PC-9 (cell line): ENCODE measurements around the gene NGEF.

Experiments used
- EZH2 ChIP-seq: fragments of 200-600 bp; sonication (generic); IDR thresholded peaks from 2 replicates; pipeline ENCODE4 v1.8.0; 2017; ENCODE audit warnings: antibody characterized with exemption, low read depth
- TF ChIP-seq, protein P1 (sequence below): fragments of 200-600 bp; sonication (generic); conservative IDR thresholded peaks from 2 replicates; pipeline ENCODE4 v1.6.1; 2017; ENCODE audit warnings: mixed run types, antibody characterized with exemption, mild to moderate bottlenecking, moderate library complexity

- TF ChIP-seq, protein P1, sequence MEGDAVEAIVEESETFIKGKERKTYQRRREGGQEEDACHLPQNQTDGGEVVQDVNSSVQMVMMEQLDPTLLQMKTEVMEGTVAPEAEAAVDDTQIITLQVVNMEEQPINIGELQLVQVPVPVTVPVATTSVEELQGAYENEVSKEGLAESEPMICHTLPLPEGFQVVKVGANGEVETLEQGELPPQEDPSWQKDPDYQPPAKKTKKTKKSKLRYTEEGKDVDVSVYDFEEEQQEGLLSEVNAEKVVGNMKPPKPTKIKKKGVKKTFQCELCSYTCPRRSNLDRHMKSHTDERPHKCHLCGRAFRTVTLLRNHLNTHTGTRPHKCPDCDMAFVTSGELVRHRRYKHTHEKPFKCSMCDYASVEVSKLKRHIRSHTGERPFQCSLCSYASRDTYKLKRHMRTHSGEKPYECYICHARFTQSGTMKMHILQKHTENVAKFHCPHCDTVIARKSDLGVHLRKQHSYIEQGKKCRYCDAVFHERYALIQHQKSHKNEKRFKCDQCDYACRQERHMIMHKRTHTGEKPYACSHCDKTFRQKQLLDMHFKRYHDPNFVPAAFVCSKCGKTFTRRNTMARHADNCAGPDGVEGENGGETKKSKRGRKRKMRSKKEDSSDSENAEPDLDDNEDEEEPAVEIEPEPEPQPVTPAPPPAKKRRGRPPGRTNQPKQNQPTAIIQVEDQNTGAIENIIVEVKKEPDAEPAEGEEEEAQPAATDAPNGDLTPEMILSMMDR: no peak
- no peak for TF ChIP-seq EZH2
These were observed 111.1 kb downstream of the NGEF start for GRCh38 chr2:232901736-232902578.
